Hematopoietic multipotent progenitor cell treated with erythropoietin and hydrocortisone succinate and interleukin-3 and kit ligand, for 15 days (in vitro differentiated cells): Measurements from ENCODE around the gene VEPH1.

ENCODE experiments used
- DNase-seq: peaks from one replicate; pipeline ENCODE4 v3.0.0-alpha.2; 2015; ENCODE audit warnings: low spot score

VEPH1 gene

DNA sequence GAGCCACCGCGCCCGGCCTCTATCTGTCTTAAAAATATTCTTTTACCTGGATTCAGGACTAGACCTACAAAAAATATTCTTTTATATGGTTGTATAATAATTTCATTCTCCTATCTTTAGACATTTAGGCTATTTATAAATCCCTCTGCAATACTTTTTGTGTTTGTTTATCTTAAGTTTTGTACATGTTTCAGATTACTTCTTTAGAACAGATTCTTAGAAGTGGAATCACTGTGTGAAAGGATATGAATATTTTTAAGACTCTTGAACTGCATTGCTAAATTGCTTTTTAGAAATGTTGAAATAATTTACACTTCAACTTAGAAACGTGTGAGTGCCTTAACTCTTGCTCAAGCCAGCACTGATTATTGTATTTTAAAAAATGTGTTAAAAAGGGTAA, 197.8 kb downstream of the VEPH1 start:
- DNase-seq: no peak

DNA sequence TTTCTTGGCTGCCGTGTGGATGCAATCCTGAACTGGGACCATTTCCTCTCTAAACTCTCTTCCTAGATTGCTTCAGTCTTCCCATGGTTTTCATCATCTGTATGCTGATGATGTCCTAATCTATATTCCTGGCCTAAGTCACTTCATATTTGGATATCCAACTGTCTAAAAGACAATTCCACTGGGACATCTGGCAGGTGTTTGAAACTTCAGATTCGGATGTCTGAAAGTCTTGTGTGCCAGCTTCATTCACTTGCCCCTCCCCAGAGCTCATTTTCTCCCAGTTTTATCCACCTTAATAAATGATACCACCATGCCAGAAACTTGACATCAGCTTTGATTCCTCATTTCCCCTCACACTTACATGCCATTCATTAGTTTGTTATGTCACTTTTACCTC, 201.5 kb downstream of the VEPH1 start:
- DNase-seq: no peak

DNA sequence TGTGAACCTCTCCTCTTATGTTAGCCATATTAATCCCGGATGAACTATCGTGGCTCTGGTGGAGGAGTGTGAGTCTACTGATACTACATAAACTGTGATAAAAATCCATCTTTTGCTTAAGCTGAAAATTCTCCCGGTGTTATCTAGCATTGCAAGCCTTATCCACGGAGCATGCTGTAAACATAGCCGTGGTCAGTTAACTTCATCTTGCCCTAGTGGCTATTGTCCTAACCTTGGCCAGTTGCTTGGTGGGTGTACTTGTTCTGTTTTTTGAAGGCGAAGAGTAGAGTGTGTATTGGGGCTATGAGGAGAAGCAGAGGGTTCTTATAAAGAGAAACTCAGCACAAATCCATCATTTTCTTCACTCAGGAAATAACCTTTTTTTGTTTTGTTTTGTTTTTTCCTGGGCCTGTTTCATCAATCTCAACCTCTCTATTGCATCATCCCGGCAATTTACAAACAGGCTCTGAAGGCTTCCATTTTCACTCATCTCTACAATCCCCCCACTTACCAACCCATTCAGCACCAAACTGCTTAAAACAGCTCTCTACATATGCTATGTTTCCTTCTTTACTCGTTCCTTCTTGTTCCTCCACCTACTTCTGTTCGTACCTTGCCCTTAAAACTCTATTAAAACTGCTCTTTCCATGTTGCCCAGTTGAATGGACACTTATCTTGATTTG, 202.1 kb downstream of the VEPH1 start:
- DNase-seq: no peak

DNA sequence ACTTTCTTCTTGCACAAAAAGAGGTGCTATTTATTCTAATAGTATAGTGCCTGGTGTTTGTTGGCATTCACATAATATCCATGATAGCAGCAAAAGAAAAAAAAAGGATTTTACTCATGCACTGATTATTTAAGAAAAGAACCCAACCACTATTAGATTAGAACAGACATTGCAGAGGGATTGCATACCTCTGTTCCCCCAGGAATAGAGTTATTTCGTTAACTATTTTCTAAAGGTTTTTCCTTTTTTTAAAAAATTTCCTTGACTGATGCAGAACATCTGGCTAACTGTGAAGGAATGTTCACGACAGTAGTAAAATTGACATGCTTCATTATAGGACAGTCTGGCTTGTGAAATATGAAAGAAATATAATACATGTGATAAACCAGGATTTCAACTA, 203.1 kb downstream of the VEPH1 start:
- no peak for DNase-seq

DNA sequence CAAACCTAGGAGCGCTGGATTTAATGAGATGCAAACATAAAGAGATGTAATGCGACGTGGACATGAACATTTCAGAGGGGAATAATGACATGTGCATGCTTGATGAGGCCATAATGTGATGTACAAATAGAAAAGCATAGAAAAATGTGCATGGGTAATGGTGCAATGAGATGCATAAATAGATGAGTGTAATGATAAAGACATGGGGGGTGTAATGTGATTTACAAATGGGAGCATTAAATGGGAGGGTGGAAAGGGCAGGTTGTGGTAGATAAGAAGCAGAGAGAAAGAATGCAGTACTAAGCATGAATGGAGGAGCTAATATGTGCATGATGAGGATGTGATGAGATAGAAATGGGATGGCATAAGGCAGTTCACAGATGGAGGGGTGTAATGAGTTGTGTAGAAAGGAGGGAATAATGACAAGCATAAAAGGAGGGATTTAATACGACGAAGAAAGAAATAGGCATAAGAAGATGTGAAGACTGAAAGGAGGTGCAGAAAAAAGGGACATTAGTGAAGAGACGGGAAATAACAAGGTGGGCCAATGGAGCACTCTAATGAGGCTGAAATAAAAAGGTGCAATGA, 205.8 kb downstream of the VEPH1 start:
- DNase-seq: no peak

DNA sequence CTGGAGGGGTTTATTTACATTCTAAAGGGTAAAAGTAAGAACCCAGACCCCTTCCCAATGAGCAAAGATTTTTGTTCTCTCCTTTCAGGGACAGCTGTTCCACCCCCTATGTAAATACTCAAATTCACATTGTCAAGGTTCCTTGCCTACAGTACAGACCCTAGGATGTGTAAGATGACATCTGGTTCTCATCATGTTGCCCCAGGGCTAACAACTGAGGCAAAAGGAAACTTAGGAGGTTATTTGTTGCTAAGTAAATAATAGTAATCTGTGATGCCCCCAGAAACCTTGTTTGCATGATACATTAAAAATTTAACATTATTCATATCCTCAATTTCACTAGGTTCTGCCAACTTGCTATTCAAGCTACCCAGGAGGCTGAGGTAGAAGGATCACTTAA, 208.3 kb downstream of the VEPH1 start:
- no peak for DNase-seq

DNA sequence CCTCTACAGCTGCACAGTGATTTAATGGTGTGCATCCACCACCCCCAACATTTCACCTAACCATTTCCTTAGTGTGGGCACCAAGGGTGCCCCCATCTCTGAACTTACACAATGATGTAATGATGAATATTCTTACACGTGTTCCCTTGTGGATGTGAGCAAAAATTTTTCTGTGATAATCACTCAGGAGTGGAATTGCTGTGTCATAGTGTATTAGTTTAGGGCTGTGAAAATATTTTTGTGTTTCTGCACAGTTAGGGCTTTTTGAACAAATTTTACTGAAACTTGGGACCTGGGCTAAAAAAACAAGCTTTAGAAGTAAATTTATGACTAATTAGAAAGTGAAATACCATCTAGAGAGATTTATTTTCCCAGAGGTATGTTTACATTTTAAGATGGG, 208.7 kb downstream of the VEPH1 start:
- no peak for DNase-seq

DNA sequence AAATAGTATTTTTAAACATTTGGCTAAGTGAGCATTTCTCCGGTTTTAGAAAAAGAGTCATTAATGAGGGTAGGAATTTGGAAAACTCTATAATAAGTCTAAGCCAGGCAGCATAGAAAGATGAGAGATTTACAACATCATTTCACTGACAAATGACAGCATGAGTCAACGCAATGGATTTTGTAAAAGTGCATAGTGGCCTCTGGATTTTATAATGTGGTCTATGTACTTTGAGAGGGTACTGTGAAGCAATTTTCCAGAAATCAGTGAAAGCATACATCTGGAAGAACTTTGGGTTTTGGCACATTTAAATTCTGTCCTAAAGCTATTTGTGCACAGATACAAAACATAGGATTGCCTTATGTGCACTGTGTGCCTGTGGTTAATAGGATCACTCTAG, 212.4 kb downstream of the VEPH1 start:
- no peak for DNase-seq

DNA sequence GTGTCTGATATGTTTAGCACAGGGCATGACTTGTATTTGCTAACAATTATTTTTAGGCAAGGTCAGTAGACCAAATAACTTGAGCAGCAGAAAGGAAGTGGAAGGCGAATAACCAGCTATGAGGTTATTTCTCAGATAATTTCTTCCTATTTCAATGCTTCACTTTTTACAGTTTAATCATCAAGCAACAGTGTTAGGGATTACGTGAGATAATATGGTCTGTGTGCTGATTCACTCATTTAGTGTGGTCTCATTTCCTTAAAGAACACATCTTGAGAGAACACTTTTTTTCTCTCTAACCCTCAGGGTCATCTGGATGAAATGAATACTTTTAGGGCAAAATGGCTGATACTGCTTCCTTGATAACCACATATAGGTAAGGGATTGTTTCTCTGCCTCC, 217.2 kb downstream of the VEPH1 start:
- DNase-seq: no peak

DNA sequence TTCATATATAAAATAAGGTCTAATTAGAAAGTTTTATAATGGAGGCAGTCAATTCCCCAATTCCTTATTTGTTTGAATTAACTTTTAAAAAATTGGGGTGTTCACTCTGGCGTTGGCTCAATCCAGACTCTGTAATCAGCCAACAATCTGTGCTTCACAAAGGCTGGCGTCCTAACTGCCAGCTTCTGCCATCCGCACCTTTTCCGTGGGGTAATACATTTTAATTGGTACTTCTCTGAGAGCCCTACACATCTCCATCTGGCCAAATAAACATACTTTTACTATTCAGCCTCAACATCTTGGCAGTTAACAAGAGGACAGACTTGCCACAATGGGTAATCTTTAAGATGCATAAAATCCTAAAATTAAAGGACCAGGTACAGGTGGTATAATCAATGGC, 218.1 kb downstream of the VEPH1 start:
- DNase-seq: no peak

DNA sequence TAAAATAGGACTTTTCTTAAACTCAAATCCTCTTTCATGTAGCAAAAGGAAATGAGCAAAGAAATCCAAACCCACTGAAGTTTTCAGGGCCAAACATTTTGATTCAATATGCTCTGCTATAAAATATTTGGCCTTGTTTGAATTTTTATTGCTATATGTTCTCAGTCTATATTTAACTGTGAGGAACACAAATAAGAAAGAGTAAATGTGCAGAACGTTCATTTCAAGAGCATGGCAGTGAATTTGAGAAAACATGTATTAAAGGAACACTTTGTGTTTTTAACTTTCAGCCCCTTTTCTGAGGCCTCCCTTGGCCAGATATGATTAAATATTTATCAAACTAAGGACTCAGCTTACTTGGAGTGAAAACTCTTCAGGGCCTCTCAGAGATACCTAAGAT, 218.5 kb downstream of the VEPH1 start:
- DNase-seq: no peak

DNA sequence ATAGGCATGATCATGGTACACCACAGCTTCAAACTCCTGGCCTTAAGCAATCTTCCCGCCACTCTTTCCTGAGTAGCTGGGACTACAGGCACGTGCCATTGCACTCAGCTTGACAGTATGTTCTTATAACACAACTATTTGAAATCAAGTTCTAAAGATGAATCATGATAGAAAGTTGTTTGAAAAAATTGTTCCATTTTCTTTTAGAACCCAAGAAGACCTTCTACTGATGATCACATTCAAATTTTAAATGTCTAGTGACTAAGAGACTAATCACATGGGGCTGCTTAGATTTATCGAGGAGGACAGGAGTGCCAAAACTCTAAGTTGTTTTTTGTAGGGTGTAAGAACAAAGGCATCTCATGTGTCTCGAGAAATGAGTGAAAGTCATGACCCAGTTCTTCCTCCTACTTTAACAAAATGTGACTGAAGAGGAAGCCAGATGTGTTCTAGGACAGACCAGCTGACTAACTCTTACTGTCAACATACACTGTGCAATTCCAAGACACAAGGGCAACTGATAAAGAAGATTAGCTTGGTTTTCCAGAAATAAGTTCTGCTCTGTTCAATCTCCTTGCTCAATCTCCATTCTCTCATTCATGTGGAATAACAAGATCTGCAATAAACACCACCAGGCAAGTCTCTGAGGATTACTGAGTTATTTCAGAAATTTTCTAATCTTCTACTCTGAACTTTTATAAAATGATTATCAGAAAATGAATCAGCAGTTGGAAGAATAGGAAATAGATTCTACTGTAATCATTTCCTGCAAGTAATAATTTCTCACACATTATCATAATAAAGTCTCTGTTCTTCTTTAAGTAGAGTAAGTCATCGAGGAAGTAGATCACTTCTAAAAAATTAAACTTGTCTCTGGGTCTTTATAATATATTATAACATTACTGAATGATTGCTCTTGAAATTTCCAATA, 220.7 kb downstream of the VEPH1 start:
- no peak for DNase-seq

DNA sequence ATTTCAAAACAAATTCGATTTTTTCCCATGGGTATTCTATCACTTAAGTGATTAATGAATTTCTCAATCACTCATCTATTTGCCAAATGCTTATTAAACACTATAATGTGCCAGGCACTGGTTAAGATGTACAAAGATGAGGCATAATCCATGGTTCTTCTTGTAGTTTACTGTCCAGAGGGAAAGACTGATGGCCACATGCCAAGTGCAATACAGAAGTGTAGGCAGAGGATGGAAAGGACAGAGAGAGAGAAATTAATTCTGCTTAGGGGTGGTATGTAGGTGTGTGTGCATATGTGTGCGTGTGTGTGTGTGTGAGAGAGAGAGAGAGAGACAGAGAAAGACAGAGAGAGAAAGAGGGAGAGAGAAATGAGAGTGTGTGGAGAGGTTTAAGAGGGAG, 222.4 kb downstream of the VEPH1 start:
- no peak for DNase-seq

DNA sequence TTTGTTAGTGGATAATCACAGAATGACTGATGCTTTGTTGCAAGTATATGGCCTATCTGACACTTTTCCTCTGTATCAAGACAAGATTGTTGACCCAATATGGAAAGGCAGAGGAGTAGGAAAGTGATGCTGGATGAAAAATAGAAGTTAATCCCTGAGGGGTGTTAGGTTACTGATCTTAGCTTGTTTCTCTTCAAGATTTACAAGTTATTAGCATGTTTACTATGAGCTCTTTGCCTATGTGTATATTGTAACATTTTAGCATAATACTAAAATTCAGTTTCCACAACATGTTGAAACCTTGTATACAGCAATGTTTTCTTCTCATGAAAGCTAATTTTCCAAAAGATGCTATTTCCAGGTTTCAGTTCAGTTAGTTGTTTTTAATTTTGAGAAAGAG, 222.9 kb downstream of the VEPH1 start:
- DNase-seq: no peak

DNA sequence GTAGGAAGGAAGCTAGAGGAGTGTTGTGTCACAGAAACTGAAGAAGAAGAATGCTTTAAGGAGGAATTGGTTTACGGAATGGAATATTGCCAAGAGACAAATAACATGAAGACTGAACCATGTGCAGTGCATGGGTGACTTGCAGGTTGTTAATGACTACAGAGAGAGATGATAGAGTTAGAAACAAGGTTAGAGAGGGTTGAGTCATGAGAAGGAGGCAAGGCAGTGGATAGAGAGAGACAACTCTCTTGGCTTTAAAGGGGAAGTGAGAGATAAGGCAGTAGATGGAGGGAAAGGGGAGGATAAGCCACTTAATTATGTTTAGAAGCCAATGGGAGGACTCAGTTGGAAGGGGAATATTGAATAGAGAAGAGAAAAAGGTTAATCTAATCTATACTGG, 224.0 kb downstream of the VEPH1 start:
- DNase-seq: no peak

DNA sequence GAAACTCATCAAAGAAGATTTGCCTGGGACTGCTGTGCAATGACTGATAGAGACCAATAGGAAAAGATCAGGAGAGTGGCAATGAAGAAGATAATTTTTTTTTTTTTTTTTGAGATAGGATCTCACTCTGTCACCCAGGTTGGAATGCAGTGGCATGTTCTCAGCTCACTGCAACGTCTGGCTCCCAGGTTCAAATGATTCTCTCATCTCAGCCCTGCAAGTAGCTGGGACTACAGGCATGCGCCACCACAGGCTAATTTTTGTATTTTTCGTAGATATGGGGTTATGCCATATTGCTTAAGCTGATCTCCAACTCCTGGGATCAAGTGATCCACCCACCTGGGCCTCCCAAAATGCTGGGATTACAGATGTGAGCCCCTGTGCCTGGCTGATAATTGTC, 226.4 kb downstream of the VEPH1 start:
- DNase-seq: no peak

DNA sequence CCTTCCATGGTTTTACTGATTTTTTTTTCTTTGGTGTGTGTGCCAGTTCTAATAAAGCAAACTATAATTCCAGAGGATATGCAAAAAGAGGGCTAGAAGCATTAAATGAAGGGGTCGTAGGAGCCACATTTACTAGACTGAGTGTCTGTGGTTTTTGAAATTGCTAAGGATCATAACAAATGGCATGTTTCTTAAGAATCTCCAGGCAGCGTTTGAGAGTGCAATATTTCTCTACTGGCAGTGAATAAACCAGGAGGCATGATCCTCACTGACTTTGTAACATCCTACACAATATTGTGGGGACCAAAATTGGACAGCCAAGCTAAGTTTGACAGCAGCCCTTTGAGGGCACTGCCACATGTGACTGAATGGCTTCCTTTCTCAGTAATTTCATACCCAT, 227.4 kb downstream of the VEPH1 start:
- DNase-seq: no peak

DNA sequence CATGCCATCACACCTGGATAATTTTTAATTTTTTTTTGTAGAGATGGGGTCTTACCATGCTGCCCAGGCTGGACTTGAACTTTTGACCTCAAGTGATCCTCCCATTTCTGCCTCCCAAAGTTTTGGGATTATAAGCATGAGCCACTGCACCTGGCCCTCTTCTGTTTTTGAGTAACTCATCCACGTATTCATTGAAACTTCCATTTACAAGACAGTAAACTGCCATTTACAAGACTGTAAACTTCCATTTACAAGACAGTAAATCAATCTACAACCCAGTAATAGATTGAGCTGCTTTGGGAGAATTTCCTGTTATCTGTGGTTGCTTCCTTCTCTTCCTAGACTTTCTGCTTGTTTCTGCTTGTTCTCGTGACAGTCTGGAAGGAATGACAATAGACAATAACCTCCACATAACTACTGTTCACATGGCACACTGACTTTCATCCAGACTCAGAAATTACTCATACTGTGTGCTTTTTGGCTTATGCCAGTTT, 228.5 kb downstream of the VEPH1 start:
- no peak for DNase-seq

DNA sequence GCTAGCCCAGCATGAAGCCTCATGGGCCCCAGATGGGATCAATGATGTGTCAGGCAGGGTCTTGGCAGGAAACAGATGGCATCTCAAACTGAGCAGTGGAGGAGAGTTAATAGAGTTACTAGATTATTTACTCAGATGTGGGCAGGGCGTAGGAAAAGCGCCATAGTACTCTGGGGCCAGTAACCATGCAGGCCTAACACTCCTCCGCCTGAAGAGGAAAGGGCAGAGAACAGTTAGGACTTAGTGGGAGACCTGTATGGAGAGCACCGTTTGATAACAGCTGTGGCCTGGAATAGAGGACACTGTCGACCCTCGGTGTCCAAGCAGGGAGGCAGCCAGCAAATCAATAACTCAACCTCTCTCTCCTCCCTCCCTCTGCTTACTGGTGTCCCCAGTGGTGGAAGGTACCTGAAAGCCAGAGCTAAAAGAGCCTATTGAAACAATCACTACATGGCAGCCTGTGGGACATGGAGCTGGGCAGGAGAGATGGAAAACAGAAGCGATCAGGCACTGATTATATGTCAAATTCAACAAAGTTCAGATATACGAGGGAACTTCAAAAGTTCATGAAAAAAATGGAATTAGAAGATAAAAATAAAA, 231.8 kb downstream of the VEPH1 start:
- DNase-seq: no peak

DNA sequence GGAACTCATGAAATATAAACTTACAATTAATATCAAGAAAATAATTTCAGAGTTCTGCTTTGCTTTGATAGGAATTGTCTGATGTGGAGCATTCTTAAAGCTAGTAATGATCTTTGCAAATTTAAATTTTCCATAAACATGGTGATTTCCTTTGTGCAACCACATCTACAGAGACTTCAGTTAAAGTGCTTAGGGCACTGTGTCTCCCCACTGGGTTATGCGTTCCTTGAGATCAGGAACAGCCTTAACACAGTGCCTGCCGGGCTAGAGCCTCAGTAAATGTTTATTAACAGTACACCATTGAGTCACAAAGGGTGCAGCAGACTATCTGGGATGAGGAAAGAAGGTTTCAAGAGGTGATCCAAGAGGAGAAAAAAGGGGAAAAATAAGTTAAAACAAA, 235.2 kb downstream of the VEPH1 start:
- no peak for DNase-seq

DNA sequence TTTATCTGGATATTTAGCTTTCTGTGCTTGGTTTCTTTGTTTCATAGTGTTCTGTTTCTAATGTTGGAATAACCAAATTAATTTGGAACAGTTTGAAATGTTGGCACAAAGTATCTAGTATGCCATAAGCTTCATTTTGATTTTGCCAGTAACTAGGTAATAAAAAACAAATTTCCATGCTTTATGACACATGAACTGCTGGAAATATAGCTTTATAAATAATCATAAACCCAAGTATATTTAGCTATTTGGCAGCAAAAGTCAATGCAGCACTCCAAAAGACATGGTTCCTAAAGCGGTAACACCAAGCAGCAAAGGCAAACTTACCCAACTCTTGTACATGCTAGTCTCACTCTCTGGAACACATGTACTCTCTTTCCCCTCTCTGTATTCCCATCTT, 237.3 kb downstream of the VEPH1 start:
- DNase-seq: no peak

DNA sequence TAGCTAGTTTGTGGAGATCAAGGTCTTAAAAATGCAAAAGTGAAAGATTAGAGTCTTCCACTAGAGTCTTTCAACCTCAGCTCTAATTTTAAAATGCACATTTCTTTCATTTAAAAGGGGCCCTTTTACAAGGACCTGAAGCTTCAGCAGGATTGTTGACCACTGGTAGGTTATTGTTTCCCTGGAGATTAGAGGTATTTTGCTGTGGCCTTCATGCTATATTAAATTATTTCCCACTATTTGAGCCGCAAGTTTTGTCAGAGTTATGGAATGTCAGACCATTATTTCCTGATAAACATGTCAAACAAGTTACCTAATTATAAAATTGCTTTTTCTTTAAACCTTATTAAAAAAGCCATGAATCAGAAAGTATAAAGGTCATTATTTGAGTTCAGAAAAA, 240.2 kb downstream of the VEPH1 start:
- DNase-seq: no peak

DNA sequence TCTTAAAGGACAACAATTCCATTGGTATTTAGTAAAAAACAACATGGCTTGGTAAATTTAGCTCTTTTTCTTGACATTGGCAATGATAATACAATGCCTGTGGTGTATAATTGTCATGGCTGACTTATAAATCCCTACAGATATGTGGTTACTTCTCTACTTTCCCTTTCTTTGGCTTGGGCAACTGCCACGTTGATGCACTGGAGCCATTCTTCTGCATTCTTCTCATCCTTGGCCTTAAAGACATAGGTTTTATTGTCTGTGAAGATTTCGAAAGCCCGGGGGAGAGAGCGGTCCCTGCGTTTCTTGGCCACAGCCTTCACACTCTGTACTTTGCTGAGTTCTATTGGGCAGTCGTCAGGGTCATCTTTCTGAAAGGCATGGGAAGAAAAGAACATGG, 242.2 kb downstream of the VEPH1 start:
- no peak for DNase-seq
